GM15510 (cell line): ENCODE results near the gene SLC38A2.

Experiments used
- POLR2A ChIP-seq: IDR thresholded peaks from 3 replicates; pipeline ENCODE4 v1.6.1; 2011; ENCODE audit warnings: borderline replicate concordance; ENCODE audit not compliant: insufficient read length; ENCODE audit errors: extremely low read depth

Gene SLC38A2

DNA sequence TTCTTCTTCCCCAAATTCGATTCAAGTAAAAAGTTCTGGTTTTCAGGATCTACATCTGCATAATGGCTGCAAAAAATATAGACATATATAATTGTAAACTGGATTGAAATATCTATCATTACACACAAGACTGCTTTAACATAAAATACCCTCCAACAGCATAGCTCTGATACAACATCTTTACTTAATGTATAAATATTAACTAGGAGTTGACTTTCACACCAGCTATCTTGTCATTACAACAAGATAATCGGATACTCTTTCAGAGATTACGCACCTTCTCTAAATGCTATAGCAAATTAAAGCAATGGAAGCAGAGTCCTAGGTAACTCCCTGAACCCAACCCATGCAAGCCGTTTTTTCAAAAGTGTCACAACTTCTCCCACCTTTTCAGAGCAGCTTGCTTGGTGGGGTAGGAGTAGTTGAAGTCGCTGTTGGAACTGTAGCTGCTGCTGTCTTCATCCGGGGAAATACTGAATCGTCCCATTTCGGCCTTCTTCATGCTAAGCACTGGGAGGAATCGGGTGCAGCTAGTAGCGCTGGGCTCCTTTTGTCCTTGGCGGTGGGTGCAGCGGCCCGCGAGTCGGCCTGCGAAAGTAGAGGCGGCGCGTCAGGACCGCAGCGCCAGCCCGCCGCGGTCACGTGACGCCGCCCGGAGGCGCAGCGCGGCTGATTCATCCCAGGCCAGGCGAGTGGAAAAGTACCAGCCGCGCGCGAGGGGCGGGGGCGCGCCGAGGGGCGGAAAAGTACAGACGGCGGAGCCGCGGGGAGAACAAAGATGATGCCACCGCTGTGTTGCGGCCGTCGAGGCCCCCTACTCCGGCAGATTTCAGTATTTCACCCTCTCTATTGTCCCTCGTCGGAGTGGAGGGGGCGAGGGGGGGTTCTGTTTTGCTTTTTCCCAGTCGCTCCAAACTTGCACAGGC lies 1.5 kb downstream of the SLC38A2 start:
- peak; percentile 61 for TF ChIP-seq POLR2A

GRCh38 chr12:46370380-46370734 lies 2.2 kb downstream of the SLC38A2 start:
- no peak for TF ChIP-seq POLR2A

DNA sequence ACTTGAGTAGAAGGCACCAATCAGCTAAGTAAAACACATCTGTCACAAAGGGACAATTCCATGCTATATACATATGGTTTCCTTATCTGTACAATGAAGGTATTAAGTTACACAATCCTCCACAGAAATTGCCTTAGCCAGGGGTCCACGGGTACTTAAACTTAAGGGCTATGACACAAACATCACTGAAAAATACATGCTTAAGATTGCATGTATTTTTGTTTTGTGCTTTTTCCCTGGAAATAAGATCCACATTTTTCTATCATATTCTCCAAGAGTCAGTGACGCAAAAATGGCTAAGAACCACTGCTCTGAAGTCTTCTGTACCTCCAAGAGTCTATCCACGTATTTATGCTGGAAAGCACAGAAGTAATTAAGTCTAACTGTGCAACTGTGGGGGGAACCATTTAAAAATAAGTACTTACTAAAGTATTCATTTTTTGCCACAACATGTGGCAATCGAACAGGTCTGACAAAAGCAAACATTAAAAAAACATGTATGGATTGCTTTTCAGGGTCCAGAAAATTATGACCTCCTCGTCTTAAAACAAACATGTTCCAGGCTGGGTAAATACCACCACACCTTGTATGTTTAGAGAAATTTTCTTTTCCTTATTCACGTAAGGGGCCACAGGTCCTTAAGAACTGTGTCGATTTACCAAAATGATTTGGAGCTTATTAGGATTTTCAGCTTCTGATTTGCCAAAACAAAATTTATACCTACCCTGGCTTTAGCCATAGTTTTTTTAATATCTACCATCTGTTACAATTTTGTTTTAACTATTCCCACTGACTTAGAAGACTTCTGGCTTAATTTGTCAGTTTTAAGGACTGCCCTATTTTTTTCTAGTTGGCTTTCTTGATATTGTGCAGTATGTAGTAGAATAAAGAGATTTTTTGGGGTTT lies 2.8 kb downstream of the SLC38A2 start:
- TF ChIP-seq POLR2A: no peak

DNA sequence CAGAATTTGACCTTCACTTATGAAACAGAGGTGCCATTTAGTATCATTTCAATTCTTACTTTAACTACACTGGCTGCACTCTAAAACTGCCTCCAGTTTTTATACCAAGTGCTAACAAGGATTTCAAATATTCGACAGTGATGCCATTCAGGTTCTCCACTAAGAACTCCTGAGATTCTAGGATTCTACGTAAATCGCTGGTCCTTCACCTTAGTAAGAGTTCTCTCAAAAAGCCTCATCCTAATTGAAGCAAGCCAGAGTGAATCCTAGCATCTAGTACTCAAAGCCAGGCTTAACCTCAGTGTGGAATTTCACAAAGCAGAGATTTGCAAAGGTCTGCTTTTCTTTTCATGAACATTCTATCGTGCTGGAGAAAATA lies 3.5 kb downstream of the SLC38A2 start:
- no peak for TF ChIP-seq POLR2A

GRCh38 chr12:46368684-46369083 lies 3.9 kb downstream of the SLC38A2 start:
- no peak for TF ChIP-seq POLR2A

DNA sequence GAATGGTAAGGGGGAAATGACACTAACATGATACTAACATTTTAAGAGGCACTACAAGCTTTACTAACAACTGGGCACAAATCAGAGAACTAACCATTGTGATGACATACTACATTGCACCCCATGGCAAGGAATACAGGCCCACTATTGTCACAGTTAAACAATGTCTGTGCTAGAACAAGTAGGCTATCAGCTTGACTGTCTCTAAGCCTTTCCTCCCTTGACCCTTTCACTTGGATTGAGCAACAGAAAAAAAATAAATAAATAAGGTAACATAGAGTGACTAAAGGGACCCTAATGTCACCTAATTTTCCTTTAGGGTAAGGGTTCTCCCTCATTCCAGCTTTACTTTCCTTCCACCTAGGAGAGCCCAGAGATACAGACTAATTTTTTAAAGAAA lies 4.4 kb downstream of the SLC38A2 start:
- TF ChIP-seq POLR2A: no peak

GRCh38 chr12:46367351-46368029 lies 5.1 kb downstream of the SLC38A2 start:
- TF ChIP-seq POLR2A: no peak

DNA sequence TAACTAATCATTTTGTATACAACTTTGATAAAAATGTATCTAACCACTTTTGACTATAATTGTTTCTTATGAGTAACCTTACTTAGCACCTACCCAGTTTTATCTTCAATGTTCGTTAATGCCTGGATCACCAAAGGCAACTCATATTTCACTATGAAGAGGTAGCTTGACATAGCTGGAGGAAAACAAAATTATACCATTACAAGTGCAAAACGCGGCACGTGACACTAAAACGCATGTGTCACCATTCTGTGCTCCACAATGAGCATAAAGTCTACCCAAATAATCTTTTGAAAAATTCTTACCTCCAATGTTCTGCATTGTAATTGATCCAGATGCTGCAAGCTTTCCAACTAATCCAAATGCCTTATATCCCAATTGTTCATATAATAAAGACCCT lies 5.8 kb downstream of the SLC38A2 start:
- TF ChIP-seq POLR2A: no peak

GRCh38 chr12:46365951-46366379 lies 6.6 kb downstream of the SLC38A2 start:
- TF ChIP-seq POLR2A: no peak

DNA sequence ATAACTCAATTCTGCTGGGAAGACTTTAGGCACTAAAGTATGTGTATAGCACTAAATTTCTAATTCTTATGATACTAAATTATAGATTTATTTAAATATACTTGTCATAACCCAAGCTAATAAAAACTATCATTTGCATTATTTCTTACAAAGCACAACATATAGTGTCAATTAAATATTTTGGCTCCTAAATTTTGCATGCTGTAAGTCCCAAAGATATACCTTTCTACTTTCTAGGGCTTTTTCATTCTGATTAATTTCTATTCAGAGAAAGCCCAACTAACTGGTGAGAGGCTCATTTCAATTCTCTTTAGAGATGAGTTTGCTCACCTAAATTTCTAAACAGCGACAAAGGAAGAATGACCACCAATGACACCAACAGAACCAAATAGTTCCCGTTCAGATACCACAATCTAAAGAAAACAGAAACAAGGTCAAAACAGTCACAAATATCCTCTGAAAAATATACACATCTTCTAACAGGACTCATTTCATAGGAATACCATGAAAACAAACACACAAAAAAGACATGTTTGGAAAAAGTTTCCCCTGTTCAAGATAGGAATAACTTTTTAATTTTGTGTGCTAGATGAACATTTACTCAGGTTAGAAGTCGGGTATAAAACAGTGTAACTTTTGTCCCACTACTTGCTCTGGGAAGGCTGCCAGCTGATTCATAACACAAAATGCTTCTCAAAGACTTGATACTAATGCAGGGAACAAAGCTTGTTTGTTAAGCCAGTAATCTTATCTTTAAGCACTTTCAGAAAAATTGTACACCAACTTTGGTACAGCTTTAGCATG lies 7.6 kb downstream of the SLC38A2 start:
- no peak for TF ChIP-seq POLR2A

DNA sequence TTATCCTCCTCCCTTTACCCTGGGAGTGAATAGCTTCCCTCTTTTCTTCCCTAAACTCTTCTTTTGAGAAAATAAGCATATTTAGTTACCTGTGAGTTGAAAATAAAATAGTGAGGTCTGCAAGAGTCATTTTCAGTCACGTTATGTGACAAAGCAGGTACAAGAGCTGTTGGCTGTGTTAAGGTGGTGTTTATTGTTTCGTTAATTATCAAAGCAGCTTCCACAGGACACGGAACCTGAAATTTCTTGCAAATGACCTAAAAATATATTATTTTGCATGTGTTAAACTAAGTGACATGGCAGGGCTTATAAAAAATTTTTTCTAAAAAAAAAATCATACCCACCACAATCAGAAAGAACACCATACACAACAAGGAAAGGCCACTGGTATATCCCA lies 8.3 kb downstream of the SLC38A2 start:
- TF ChIP-seq POLR2A: no peak

DNA sequence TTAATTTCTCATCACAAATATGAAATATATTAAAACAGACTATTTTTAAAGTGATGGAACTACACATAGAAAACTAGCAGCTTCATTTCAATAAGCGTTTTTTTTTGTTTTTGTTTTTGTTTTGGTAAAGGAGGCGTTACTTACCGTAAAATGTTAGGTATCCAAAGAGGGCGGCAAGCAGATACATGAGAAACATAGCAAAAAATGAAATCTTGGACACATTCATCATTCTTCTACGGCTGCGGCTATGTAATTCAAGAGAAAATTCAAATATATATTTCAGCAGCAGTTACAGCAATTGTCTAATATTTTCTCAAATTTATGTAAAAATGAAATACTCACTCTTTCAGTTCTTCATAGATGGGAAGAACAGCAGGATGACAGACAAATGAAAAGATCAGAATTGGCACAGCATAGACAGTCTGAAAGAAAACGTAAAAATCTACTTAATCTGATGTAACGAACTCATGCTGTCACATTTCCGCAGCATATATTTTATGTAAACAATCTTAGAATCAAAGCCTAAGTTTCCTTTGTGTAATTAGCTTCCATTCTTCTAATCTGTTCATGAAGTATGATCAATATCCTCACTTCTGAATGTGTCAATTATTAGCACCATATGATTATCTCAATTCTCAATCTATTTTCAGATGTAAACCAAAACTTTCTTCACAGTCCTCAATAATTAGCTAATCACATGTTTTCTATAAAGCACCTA lies 8.8 kb downstream of the SLC38A2 start:
- no peak for TF ChIP-seq POLR2A

DNA sequence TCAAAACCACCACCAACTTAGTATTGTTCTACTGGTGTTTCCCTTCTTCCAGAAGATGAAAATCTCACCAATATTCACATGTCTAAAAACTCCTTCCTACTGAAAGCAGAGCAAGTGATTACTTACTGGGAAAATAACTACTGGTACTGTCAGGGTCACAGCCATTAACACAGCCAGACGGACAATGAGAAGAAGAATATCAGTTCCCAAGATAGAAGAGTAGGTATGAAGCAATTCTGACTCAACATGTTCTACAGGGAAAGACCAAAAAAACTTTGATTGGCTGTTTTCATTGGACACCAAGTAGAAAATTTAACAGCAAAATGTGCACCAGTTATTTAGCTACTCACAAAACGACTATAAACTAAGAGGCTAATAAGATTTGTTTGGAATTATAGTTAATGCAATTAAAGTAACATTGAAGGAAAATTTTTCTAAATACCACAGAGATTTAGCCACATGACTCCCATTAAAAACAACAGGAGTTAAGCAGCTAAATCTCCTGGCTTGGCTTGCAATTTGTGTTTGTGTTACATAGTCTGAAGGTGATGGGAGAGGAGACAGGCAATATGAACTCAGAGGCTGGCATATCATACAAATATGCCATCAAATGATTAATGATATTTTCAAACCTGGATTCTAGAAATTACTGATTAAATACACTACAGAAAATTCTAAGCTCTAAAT lies 9.5 kb downstream of the SLC38A2 start:
- no peak for TF ChIP-seq POLR2A
